Measurements from ENCODE around the gene RTL10.

Gene RTL10

DNA sequence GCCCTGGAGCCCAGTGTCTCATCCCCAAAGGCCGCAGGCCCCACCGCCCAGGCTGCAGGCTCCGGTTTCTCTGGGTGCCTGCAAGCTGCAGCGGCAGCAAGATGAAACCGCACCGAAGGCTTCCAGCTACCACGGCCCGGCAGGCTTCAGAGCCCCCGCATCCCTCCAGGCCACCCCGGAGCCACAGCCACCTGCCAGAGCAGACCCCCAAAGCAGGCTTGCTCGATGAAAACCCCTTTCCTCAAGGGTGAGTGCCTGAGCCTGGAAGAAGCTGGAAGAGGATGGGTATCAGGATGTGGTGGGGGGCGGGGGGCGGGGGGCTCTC is 24.5 kb upstream of the RTL10 start:
- Histone ChIP-seq H3K9me3 (ENCODE audit: control insufficient read depth, insufficient read depth, low read depth, low read length) (no peaks in the 10 kb centered on the region), H3K27ac (ENCODE audit: extremely low read depth, low read depth, low read length) (no peak overlapping the region), H3K36me3 (ENCODE audit: control insufficient read depth in 2 of 2, insufficient read depth in 1 of 2, low read length in 2 of 2) (no peaks in the 10 kb centered on the region), H3K4me3 (ENCODE audit: low read depth, low read length) (no peak overlapping the region), H3K4me1 (ENCODE audit: control insufficient read depth, insufficient read depth, low read length) (peaks cover 29% of the 10 kb centered on the region)
- POLR2A ChIA-PET: interaction anchor here (0.7 to 1.4 kb wide), 2 partner anchors 25 to 27 kb away, joined by 3 to 4 read pairs; no protein-coding TSS in a partner anchor
- no peak for TF ChIP-seq ZNF148 (tag by site-specific recombination; IDR thresholded peaks at IDR 0.05; ENCODE audit: borderline replicate concordance)
- TF ChIP-seq ZNF202 (tag by site-specific recombination; IDR thresholded peaks at IDR 0.05; ENCODE audit: borderline replicate concordance): no peak
- TF ChIP-seq OSR2 (tag by site-specific recombination; IDR thresholded peaks at IDR 0.05): no peak
- TF ChIP-seq PRDM1 (tag by site-specific recombination; IDR thresholded peaks at IDR 0.05): no peak
- TF ChIP-seq ZNF585B (tag by site-specific recombination; IDR thresholded peaks at IDR 0.05): no peak
- no peak for TF ChIP-seq ZNF558 (tag by site-specific recombination; IDR thresholded peaks at IDR 0.05)
- TF ChIP-seq ZNF324 (tag by site-specific recombination; IDR thresholded peaks at IDR 0.05): no peak
- TF ChIP-seq ZBTB1 (tag by site-specific recombination; IDR thresholded peaks at IDR 0.05): no peak
- TF ChIP-seq GLIS1 (tag by site-specific recombination; IDR thresholded peaks at IDR 0.05): no peak
- TF ChIP-seq ZNF654 (tag by site-specific recombination; IDR thresholded peaks at IDR 0.05; ENCODE audit: low read depth): no peak
- TF ChIP-seq ZNF214 (tag by site-specific recombination; IDR thresholded peaks at IDR 0.05; ENCODE audit: borderline replicate concordance): no peak
- TF ChIP-seq REPIN1 (tag by site-specific recombination; IDR thresholded peaks at IDR 0.05; ENCODE audit: low read depth): no peak
- no peak for TF ChIP-seq ZNF114 (tag by site-specific recombination; IDR thresholded peaks at IDR 0.05)
- TF ChIP-seq ZBTB49 (tag by site-specific recombination; IDR thresholded peaks at IDR 0.05; ENCODE audit: low read depth): no peak
- no peak for TF ChIP-seq ZNF175 (tag by site-specific recombination; IDR thresholded peaks at IDR 0.05)
- CTCF ChIA-PET: interaction anchor here (0.5 kb wide), 1 partner anchor 16 kb away, joined by 3 read pairs; no protein-coding TSS in a partner anchor

DNA sequence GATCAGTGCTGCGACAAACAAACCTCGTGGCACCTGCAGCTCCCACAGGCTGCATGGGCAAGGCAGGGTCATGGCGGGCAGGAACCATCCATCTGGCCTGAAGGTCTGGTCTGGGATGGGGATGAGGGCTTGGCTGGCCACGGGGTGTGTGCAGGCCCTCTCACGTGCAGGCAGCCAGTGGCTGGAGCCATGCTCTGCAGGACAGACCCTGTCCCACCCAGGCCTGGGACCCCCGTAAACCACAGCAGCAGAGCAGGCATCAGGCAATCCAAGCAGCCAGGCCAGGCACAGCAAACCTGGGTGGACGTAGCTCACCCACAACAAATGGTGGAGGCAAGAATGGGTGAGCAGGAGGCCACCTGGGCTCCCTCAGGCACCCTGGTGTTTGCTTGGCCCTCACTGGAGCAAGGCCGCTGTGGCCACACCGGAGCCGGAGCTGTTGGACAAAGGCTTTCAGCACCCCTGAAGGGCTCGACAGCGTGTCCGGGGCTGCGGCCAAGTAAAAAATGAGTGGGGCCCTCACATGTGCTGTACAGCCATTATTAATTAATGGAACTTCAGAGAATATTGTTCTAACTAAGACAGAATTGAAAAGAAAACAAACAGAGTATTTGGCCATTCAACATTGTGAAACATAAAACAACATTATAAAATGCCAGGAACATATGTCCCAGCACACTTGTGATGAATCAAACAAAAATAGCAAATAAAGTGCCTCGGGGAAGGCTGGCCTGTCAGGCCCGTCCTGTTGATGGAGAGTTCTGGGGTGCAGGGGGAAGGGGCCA is 24.0 kb upstream of the RTL10 start:
- Histone ChIP-seq H3K4me3 (ENCODE audit: low read depth, low read length) (no peak overlapping the region), H3K4me1 (ENCODE audit: control insufficient read depth, insufficient read depth, low read length) (peaks cover 29% of the 10 kb centered on the region), H3K36me3 (ENCODE audit: control insufficient read depth in 2 of 2, insufficient read depth in 1 of 2, low read length in 2 of 2) (no peaks in the 10 kb centered on the region), H3K9me3 (ENCODE audit: control insufficient read depth, insufficient read depth, low read depth, low read length) (no peaks in the 10 kb centered on the region), H3K27ac (ENCODE audit: extremely low read depth, low read depth, low read length) (no peak overlapping the region)
- CTCF ChIA-PET: interaction anchor here (0.5 kb wide), 1 partner anchor 16 kb away, joined by 3 read pairs; no protein-coding TSS in a partner anchor
- no peak for TF ChIP-seq ZBTB10 (tag by site-specific recombination; IDR thresholded peaks at IDR 0.05)
- no peak for TF ChIP-seq ZNF843 (tag by site-specific recombination; IDR thresholded peaks at IDR 0.05)
- no peak for TF ChIP-seq GLIS2 (tag by site-specific recombination; IDR thresholded peaks at IDR 0.05)
- POLR2A ChIA-PET: interaction anchor here (0.7 to 1.4 kb wide), 2 partner anchors 24 to 27 kb away, joined by 3 to 4 read pairs; no protein-coding TSS in a partner anchor
